HL-60/S4 (cell line): ENCODE results near the gene BOLA3.
"Not testable (repeated sequence)": the region's sequence is repeated elsewhere in the genome, so short reads cannot be mapped to it uniquely, and the experiment has no call there.

Experiments used
- in situ Hi-C: fragments of 300-500 bp; cut with MboI; formaldehyde crosslinking; loops from 2 replicates; pipeline ENCODE4 v1.14.3; 2022; ENCODE audit warnings: low sequenced_read_pairs

Gene BOLA3

DNA sequence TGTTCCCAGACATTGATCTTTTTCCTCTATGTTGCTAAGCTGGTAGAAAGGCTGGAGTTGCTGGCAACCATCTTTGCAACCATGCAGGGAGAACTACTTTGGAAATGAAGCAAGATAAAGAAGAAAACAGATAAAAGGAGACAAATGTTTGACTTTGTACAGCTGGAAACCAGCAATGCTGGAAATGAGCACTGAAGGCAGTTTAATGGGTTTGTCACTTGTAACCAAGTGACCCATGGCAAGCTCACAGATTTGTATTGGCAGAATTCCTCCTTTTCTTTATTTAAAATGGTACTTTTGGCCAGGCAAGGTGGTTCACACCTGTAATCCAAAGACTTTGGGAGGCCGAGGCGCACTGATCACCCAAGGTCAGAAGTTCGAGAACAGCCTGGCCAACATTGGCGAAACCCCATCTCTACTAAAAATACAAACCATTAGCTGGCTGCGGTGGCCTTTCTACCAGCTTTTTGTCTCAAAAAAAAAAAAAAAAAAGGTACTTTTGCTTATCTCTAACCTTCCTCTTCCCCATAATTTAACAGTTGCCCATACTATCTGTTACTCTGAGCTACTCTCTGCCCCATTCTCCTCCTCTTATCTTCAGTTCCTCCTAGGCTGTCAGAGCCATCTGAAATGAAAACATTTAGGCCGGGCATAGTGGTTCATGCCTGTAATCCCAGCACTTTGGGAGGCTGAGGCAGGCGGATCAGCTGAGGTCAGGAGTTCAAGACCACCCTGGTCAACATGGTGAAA, 2.0 kb upstream of the BOLA3 start:
- in situ Hi-C loops = no loop called here

DNA sequence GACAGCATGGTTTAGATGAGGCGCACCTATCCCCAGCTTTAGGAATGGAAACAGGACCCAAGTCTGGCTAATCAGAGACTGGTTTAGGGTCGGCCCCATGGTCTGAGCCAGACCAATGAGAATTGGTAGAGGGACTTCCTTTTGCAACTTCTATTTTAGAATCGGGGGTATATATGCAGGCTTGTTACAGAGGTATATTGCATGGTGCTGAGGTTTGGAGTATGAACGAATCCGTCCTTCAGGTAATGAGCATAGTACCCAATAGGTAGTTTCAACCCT, 1.5 kb upstream of the BOLA3 start:
- in situ Hi-C loops = no loop called here

DNA sequence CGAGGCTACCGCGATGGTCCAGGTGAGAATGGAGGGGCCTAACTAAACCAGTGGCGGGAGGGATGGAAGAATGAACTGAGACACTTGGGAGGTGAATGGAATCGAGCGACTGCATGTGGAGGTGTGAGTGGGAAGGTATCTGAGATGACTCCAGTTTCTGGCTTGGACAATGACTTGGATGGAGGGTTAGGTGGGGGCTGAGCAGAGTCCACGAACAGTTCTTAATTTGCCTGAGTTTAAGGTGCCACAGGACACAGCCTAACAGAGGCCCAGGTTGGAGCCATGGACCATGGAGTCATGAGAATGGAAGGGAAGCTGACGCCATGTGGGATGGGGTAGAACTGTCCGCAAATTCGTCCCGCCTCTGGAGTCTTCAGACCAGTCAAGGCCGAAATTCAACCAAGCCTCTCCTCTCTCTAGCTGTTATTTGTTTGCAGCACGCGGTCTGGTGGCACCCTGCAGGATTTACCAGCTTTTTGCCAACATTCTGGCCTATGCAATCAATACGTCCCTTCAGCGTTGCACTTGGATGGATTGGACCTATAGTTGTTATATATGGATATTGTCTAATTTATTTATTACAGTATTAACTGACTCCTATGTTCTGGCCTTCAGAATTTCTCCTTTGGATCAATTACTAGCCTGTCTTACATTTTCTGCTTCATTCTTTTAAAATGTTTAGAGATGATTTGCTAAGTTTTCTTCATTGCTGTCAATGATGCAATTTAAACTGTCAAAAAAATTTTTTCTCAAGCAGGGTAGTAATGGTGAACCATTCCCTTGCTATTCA, 940 bp upstream of the BOLA3 start:
- in situ Hi-C loops = no loop called here

DNA sequence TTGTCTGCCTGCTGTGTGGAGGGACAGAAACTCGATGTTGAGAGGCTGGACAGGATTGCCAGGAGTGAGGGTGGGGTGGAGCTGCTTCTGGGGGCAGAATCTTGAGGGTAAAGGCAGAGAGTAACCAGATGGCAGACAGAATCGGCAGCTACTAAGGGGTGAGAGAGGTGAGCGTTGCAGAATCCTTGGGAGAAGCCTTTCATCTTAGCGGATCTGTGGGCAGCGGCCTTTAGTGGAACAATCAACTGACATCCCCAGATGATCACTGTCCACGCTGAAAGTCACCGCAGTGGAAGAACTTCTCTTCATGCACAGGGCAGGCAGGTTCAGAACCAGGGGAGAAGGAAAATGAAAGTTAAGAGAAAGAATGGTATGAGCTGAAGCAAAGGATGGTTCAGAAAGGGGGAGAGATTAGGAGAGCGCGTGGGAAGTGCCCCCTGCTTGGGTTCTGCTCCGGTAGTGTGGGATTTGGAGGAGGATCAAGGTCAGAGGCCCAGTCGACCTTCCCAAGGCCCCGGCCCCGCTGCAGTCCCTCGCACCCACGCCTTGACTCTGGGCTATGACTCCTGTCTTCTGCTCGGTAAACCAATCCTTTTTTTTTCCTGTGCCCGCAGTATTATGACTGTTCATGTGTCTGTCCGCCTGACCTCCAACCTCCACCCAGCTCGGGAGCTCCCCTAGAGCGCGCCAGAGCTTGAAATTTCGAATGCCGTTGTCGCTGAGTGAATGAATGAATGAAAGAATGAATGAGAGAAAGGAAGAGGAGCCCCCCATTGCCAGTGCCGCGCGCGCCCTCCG, 584 bp downstream of the BOLA3 start:
- in situ Hi-C loops = no loop called here

DNA sequence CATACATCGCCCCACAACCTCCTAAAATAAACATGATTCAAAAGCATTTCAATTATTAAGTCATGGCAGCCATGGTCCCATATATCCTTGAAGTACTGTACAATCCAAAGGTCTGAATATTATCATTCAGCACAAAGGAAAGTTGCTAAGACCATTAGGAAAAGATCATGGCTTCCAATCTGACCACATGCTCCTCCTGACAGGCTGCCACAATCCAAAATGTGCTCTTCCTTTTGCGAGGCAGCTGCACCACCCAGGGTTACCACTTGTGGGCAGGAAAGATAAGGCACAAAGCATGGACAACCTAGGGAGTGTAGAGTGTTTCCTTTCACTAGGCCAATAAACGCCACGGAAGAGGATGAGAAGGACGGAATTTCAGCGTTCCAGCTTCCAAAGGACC, 5.4 kb downstream of the BOLA3 start:
- in situ Hi-C loops = no loop called here

DNA sequence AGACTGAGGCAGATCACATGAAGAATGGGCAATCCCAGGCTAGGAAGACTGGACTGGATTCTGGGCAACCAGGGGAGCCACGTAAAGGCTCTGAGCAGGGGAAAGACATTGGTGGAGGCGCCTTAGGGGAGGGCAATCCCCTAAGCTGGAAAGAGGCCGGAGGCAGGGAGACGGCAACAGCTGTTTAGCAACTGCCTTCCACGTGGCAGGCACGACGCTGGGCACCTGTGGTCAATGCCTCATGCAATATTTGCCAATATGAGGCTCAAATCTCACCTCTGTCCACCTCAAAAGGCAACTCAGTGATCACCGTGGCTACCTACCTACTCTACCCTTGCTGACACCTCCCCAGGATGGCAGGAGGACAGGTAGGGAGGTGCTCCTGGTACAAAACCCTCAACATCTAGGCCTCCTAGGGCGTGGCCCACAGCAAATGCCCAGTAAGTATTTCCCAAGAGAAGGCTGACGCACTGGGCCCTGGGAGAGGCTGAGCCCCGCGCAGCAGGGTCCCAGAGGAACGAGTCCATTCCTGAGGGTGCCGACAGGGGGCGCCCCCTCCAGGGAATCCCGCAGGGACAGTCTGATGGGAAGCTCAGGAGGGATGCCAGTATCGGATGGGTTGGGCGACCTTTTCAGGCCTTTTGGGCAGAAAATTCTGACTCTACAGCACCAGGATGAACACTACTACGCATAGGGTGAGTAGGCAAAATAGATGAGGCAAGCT, 8.9 kb downstream of the BOLA3 start:
- in situ Hi-C loops = no loop called here

DNA sequence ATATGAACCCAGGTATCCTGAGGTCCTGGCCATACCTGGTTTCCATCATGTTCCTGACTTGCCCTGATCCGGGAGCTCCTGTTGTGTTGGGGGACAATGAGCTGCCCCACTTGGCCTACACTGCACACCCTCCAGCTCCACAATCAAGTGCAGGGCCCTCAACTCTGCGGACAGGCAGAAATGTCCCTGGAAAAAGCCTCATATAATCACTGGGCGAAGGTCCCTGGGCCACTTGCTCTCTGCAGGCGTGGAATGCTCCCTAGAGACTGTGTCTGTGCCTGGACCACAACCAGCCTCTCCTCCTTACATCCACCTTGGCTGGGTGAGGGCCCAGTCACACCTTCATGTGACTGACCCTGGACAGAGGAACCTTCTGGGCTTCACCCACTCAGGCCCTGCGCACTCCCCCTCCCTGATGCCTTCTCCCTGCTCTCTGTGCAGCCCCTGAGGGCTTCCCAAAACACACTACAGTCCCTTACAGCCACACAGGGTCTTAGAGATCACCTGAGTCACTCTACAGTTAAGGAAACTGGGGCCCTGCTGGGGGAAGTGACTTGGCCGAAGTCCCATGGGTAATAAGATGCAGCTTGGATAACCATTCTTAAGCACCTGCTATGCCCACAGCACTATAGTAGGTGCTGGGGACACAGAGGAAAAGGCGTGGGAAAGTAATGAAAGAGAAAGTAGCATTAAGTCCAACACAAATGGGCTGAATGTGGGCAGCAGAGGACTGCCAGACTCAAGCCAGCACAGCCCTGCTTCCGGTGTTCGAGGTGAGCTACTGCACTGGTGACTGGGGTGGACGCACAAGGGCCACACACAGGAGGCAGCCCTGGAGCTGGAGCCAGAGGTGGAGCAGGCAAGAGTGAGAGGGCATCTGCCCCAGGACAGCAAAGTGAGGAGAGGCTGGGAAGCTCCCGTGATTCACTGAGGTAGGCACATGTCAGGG, 9.8 kb downstream of the BOLA3 start:
- in situ Hi-C loops = no loop called here

DNA sequence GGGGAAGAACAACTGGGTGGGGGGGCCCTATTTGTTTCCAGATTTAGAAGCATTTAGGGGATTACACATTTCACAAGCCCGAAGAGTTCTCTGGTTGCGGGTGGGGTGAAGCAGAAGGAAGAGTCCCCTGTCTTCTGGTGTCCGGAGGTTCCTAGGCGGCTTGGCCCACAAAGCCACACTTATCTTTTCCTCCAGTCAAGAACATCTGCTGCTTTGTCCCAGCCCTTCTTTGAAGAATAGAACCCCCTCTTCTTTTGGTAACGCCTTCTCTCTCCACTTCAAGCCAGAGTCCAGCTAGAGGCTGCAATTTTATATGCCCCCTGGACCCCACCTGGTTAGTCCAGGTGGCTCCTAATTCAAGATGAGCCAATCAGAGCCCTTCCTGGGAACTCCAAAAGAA, 15.8 kb downstream of the BOLA3 start:
- in situ Hi-C loops = no loop called here

DNA sequence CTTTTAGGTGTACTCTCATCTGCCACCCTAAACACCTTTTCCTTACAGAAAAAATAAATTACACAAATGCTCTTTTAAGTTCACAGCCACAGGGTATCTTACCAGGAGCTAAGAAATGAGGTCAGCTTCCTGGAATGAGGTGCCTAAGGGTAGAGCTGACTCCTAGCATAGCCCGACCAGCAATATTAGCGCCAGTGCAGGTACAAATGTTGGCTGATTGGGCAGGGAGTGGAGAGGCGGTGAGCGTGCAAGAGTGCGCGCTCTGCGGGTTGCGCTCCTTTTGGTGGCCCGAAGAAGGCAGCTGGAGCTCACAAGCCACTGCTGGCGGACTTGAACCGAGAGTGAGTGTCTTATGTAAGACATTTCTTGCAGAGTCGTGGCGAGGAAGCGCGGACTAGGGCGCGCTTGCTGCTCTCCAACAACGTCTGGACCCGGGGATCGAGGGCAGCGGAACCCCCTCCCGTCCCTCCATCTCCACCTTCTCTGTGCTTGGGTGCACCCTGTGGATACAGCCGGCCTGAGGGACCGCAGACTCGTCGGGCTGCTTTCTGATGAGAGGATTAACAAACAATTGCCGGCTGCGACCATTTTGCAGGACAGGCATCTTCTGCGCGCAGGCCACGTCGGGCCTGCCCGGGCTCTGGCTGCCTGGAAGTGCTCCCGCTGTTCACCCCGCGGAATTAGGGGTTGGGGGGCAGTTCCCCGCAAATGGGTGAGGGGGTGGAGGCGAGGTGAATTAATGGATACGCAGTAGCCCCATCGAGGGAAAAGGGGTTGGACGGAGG, 17.3 kb downstream of the BOLA3 start:
- in situ Hi-C loops = no loop called here

DNA sequence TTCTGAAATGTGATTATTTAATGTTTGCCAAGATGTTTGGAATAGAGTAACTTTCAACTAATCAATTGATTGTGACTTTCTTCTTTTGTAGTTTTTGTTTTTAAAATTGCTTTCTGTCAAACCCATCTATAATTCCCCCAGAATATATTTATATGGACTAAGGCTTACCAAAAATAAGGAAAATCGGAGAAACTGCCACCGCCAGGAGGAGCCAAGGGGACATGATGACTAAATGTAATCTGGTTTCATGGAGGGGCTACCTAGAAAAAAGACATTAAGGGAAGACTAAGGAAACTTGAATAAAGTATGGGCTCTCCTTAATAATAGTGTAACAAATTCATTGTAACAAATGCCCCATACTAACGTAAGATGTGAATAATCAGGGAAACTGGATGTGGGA, 19.5 kb downstream of the BOLA3 start:
- in situ Hi-C loops = no loop called here

DNA sequence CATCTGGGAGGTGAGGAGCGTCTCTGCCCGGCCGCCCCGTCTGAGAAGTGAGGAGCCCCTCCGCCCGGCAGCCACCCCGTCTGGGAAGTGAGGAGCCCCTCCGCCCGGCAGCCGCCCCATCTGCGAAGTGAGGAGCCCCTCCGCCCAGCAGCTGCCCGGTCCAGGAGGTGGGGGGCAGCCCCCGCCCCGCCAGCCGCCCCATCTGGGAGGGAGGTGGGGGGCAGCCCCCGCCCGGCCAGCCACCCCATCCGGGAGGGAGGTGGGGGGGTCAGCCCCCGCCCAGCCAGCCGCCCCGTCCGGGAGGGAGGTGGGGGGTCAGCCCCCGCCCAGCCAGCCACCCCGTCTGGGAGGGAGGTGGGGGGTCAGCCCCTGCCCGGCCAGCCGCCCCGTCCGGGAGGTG, 23.8 kb downstream of the BOLA3 start:
- in situ Hi-C loops = not testable (repeated sequence)

DNA sequence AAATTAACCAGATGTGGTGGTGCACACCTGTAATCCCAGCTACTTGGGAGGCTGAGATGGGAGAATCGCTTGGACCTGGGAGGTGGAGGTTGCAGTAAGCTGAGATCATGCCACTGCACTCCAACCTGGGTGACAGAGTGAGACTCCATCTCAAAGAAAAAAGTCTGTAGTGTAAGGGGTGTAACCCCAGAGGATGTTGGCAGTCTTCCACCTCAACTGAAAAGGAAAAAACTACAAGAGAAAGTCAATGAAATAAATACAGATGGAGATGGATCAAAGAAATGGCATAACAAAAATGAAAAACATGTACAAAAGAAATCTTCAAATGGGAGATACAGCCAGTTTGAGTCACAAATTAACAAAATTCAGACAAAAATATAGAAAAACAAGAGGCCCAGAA, 25.9 kb downstream of the BOLA3 start:
- in situ Hi-C loops = not testable (repeated sequence)

DNA sequence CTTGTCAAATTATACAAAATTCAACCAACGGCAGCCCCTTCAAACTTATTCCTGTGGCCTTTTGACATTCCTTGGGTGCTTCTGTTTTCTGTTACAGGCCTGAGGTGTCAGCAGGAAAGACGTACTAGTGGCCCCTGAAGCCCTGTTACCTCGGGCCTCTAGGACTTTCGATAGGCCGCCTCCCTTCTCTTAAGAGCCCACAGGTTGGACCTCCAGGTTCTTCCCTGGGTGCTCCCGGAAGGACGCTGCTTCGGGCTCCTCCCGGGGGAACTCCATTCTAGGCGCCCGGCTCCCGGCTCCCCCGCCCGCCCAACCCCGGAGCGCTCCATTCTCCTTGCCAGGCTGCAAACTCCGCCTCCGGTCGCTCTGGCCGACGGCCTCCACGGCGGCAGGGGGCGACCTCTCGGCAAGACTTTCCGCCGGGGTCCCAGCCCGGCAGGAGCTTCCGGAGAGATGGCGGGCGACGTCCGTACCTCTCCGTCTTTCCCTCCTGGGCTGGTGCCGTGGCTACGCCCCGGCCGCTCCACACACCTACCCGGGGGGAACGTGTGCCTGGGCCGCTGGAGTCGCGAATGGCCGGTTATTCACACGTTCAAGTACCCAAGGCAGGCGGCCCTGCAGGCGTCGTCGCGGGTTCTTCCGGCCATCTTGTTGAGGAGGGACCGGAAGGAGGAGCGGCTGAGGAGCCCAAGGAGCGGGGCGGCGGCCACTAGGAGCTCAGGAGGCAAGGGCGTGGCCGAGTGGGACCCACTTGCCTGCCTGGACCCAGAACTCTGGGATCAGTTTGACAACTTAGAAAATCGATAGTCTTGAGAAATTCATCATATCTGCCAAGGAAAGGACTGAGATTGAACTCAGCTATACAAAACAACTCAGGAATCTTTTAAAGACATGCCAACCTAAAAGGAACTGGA, 27.5 kb downstream of the BOLA3 start:
- in situ Hi-C loops = no loop called here

DNA sequence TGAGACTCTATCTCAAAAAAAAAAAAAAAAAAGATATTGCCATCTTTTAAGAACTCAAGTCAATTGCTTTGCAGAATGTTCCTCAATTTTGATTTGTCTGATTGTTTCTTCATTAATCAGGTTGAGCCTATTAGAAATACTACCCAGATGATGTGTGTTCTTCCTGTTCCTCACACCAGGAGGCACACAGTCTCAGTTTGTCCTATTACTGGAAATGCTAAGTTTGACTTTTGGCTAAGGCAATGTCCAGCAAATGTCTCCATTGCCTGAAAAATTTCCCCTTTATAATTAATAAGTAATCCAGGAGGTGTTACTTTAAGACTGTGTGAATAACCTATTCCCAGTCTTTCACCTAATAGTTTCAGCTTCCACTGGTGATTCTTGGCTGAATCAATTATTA, 28.4 kb downstream of the BOLA3 start:
- in situ Hi-C loops = no loop called here

DNA sequence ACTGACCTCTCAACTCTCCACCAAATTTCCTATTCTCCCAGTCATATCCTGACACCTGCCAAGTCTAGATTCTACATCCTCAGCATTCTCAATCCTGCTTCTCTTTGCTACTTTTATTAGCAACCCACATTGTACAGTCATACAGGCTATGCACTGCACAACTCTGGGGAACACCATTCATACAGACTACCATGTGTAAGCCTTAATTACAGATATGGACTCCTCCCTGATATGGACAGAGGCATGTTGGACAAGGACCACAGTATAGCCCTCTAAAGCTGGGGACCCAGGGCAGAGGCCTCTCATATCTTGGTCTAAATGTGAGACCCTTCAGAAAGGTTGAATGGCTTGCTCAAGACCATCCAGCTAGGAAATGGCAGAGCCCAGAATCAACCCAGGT, 36.3 kb downstream of the BOLA3 start:
- in situ Hi-C loops = no loop called here

DNA sequence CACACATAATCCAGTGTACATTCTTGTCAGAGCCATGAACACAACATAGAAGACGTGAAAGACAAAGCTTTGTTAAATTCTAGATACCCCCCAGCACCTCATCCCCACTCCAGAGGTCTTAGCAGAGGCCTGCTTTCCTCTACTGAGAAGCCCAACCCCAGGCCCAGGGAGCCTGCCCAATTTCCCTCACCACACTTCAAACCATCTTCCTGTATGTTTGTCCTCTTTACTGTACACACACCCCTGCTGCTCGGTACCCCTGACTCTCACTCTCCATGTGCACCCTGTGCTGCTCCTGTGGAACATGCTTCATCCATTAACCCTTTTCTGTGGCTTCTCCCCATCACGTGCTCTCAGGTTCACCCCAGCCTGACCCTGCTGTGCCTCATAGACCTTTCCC, 37.2 kb downstream of the BOLA3 start:
- in situ Hi-C loops = no loop called here

DNA sequence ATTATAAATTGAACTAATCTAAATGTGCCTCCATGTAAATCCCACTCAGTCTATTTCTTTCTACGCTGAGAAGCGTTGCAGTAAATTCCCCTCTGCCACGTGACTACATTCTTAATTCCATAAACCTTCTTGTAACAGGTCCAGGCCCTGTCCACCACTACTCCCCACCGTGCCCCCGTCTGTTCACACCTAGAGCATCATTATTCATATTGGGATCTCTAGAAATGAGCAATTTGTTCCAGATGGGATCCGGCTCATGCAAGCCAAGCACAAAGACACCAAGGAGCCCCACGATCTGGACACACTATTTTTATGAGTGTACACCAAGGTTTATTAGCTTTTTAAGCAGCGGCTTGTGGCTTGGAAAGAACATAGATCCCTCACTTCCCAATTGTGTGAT, 38.2 kb downstream of the BOLA3 start:
- in situ Hi-C loops = no loop called here

DNA sequence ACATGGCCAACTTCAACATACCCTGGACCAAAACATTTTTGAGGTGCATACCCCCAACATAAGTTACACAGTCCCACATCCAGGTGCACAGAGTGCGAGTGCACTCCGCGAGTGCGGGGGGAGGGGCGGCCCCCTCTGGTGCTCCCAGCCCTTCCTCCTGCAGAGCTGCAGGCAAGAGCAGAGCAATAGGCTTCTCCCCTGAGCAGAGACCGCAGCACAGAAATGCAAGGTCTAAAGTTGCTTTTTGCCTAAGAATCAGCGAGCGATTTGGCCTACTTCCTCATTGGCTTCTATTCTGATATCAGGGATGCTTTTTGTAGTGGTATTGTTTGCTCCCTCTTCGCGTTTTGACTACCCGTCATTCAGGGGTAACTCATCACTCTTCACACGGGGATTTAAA, 40.6 kb downstream of the BOLA3 start:
- in situ Hi-C loops = no loop called here
